ENCODE measurements around the gene SAMM50.

GRCh38 chr22:44033287-44033686 is 78.0 kb downstream of the SAMM50 start:
- TF ChIP-seq RAD21 (IDR thresholded peaks at IDR 0.05; ENCODE audit: low read depth) (no peak), CEBPB (IDR thresholded peaks at IDR 0.05) (no peak), NFIC (IDR thresholded peaks at IDR 0.05) (no peak), FOXM1 (IDR thresholded peaks at IDR 0.05; ENCODE audit: borderline replicate concordance, low read depth) (no peak), CREB1 (IDR thresholded peaks at IDR 0.05; ENCODE audit: low read depth) (no peak)

Data from Ishikawa (cell line).